HL-60 (cell line): ENCODE measurements around the gene STEAP4.

Experiments used
- DNase-seq, 2 experiments: peaks; one replicate each; pipeline ENCODE4 v3.0.0-alpha.2; 2010 to 2020; ENCODE audit warnings: low read depth in 1 of 2, low spot score in 1 of 2
- H3K27ac ChIP-seq: fragments of 250-450 bp; sonication (Bioruptor Pico); replicated peaks from 2 replicates; pipeline ENCODE4 v1.5.1; 2020; ENCODE audit warnings: mild to moderate bottlenecking, moderate library complexity
- H3K27me3 ChIP-seq: fragments of 250-450 bp; sonication (Bioruptor Pico); 2 replicates; pipeline ENCODE4 v1.5.1; 2021; ENCODE audit warnings: mild to moderate bottlenecking, moderate library complexity; ENCODE audit not compliant: insufficient read depth, poor library complexity, severe bottlenecking
- H3K4me3 ChIP-seq: replicated peaks from 2 replicates; pipeline ENCODE4 v1.5.1; 2011; ENCODE audit warnings: mild to moderate bottlenecking, control low read depth, low read length; ENCODE audit not compliant: insufficient read depth
- CTCF ChIP-seq: IDR thresholded peaks from one replicate; pipeline ENCODE4 v1.5.1; 2011; ENCODE audit warnings: low read length, control low read depth, inconsistent platforms; ENCODE audit not compliant: insufficient read depth
- GABPA ChIP-seq: IDR thresholded peaks from 2 replicates; pipeline ENCODE4 v1.6.1; 2012; ENCODE audit warnings: low read depth
- POLR2AphosphoS5 ChIP-seq: IDR thresholded peaks from 2 replicates; pipeline ENCODE4 v1.6.1; 2012; ENCODE audit warnings: low read depth
- REST ChIP-seq: IDR thresholded peaks from 2 replicates; pipeline ENCODE4 v1.6.1; 2012; ENCODE audit warnings: low read depth; ENCODE audit not compliant: insufficient replicate concordance
- SPI1 ChIP-seq: IDR thresholded peaks from 2 replicates; pipeline ENCODE4 v1.6.1; 2012; ENCODE audit warnings: low read depth, mild to moderate bottlenecking, borderline replicate concordance

Gene STEAP4

GRCh38 chr7:88344271-88344670 is 37.6 kb upstream of the STEAP4 start:
- TF ChIP-seq GABPA (no peak), CTCF (no peak), SPI1 (no peak), POLR2AphosphoS5 (no peak)
- no peak for DNase-seq
- H3K4me3 ChIP-seq = no peak overlapping the region
- H3K27me3 ChIP-seq = no peaks in the 10 kb centered on the region
- H3K27ac ChIP-seq = no peak overlapping the region

GRCh38 chr7:88339195-88339922 is 32.7 kb upstream of the STEAP4 start:
- no peaks in the 10 kb centered on the region for H3K27me3 ChIP-seq
- TF ChIP-seq POLR2AphosphoS5 (no peak), REST (no peak), SPI1 (no peak), CTCF (no peak), GABPA (no peak)
- DNase-seq = no peak
- H3K4me3 ChIP-seq = no peak overlapping the region
- no peak overlapping the region for H3K27ac ChIP-seq

- no peak overlapping the region for H3K27ac ChIP-seq
- TF ChIP-seq REST (no peak), POLR2AphosphoS5 (no peak), GABPA (no peak)
- no peak for DNase-seq
- no peaks in the 10 kb centered on the region for H3K27me3 ChIP-seq
- H3K4me3 ChIP-seq = no peak overlapping the region
These were observed 31.8 kb upstream of the STEAP4 start for GRCh38 chr7:88338503-88338902.

- DNase-seq = no peak
- no peak overlapping the region for H3K27ac ChIP-seq
- no peak overlapping the region for H3K4me3 ChIP-seq
- H3K27me3 ChIP-seq = no peaks in the 10 kb centered on the region
- TF ChIP-seq CTCF (no peak), SPI1 (no peak), REST (no peak), POLR2AphosphoS5 (no peak), GABPA (no peak)
These were observed 30.9 kb upstream of the STEAP4 start for GRCh38 chr7:88337572-88337971.
